T-helper 1 cell treated with Interleukin-12 subunit alpha and Interleukin-12 subunit beta and Interleukin-4 antibody, amounts not matched to agents 30 μg/mL and 1 μg/mL, for 36 hours (primary cell): ENCODE data around the gene UHRF2.
A peak's percentile ranks its signal among the peaks of the same experiment; 100 is the strongest.

Experiments used
- H3K27ac Mint-ChIP-seq: one replicate; pipeline ENCODE4 v1.8.0; 2021; ENCODE audit warnings: mild to moderate bottlenecking, mixed read lengths
- H3K27me3 Mint-ChIP-seq: one replicate; pipeline ENCODE4 v1.8.0; 2021; ENCODE audit warnings: low read depth, mixed read lengths
- H3K36me3 Mint-ChIP-seq: one replicate; pipeline ENCODE4 v1.8.0; 2021; ENCODE audit warnings: low read depth, mixed read lengths
- H3K4me1 Mint-ChIP-seq: one replicate; pipeline ENCODE4 v1.8.0; 2021; ENCODE audit warnings: low read depth, mixed read lengths
- H3K4me3 Mint-ChIP-seq: one replicate; pipeline ENCODE4 v1.8.0; 2021; ENCODE audit warnings: mild to moderate bottlenecking, moderate library complexity, mixed read lengths
- H3K9me3 Mint-ChIP-seq: one replicate; pipeline ENCODE4 v1.8.0; 2021; ENCODE audit warnings: mixed read lengths

UHRF2 gene

DNA sequence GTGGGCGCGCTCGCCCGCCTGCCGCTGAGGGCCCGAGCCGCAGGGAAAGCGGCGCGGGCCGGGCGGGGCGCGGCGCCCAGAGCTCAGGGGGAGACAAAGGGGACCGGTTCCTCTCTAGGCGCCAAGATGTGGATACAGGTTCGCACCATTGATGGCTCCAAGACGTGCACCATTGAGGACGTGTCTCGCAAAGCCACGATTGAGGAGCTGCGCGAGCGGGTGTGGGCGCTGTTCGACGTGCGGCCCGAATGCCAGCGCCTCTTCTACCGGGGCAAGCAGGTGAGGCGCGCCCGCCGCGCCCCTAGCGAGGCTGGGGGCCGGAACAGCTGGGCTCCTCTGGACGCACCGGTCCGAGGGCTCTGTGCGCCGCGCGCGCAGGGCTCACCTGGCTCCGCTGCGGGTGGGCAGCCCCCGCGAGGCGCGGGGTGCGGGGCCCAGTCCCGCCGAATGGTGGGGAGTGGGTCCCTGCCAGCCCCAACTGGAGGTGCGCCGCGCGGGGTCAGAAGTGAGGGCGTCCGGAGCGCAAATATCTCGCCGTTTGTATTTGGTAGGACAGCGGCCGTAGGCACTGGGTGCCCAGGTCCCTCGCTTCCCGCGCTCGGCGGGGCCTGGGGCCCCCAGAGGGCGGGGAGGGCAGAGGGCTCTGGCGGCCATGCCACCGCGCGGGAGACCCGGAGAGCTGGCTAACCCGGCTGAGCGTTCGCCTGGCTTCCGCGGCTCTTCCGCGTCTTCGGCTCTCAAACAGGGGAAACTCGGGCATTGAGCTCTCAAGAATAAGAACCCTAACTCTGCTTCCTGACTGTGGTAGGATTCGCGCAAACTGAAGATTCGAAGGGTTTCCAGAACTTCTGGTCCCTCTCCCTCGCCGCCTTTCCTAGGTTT is 607 bp downstream of the UHRF2 start:
- H3K36me3 Mint-ChIP-seq: peaks cover 15% of the 10 kb centered on the region
- H3K27ac Mint-ChIP-seq: peak overlapping the region; percentile 72
- H3K9me3 Mint-ChIP-seq: no peaks in the 10 kb centered on the region
- peaks cover 49% of the 10 kb centered on the region for H3K4me1 Mint-ChIP-seq
- peak overlapping the region; percentile 90 for H3K4me3 Mint-ChIP-seq
- no peaks in the 10 kb centered on the region for H3K27me3 Mint-ChIP-seq

DNA sequence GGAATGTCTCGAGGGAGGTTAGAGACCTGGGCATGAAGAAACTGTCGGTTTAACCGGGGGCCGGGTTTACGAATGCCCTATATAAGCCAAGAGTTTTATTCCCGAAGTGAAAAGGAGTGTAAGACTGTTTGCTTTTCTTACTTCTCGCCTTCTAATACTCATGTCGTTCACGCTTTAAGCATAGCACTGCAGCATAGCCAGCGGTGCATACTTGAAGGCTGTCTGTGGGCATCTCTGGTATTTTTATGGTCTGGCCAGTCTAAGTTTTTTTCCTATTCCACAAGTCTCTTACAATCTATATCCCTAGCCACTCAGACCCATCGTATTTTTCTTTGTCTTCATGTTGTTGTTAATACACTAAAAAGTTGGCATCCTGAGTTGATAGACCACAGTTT is 1.2 kb downstream of the UHRF2 start:
- Mint-ChIP-seq H3K36me3 (peaks cover 15% of the 10 kb centered on the region), H3K4me3 (peak overlapping the region; percentile 90), H3K27me3 (no peaks in the 10 kb centered on the region), H3K27ac (peak overlapping the region; percentile 72), H3K4me1 (peaks cover 56% of the 10 kb centered on the region), H3K9me3 (no peaks in the 10 kb centered on the region)

DNA sequence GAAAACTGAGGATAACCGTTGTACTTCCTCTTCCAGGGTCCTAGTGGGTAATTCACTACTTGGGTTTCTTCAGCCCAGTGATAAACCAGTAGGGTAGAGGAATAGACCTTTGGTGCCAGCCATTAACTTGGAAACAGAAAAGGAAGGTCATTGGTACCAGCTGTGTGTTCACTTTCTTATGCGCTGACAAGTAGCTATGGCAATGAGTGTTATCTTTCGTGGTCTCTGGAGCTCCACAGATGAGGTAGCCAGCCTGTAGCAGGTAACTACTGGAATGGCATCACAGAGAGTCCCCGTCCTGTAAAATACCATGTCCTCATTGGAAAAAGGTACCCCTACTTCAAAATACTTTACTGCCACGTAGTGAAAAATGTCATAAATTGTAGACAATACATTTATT is 2.3 kb downstream of the UHRF2 start:
- Mint-ChIP-seq H3K27ac (peak overlapping the region; percentile 20), H3K27me3 (no peaks in the 10 kb centered on the region), H3K36me3 (peaks cover 16% of the 10 kb centered on the region), H3K4me1 (peaks cover 52% of the 10 kb centered on the region), H3K4me3 (peak overlapping the region; percentile 90), H3K9me3 (no peaks in the 10 kb centered on the region)

DNA sequence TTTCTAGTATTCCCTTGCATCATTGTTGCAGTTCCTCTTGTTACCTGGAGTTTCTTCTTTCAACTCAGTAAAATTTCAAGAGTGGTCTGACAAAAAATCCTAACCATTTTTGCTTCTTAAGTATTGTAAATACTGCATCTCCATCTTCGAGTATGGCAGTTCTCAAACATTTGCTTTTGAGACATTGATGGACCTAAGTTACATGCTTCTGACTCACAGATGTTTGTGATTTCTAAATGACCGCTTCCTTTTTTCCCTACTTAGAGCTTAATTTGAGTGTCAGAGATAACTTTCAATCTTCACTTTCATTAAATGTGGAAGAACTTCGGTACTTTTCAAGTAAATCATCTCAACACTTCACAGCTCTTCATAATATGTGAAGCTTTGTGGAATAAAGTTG is 4.2 kb downstream of the UHRF2 start:
- H3K9me3 Mint-ChIP-seq: no peaks in the 10 kb centered on the region
- H3K36me3 Mint-ChIP-seq: peaks cover 19% of the 10 kb centered on the region
- peak overlapping the region; percentile 57 for H3K4me3 Mint-ChIP-seq
- H3K4me1 Mint-ChIP-seq: peaks cover 57% of the 10 kb centered on the region
- H3K27me3 Mint-ChIP-seq: no peaks in the 10 kb centered on the region
- peak overlapping the region; percentile 66 for H3K27ac Mint-ChIP-seq

DNA sequence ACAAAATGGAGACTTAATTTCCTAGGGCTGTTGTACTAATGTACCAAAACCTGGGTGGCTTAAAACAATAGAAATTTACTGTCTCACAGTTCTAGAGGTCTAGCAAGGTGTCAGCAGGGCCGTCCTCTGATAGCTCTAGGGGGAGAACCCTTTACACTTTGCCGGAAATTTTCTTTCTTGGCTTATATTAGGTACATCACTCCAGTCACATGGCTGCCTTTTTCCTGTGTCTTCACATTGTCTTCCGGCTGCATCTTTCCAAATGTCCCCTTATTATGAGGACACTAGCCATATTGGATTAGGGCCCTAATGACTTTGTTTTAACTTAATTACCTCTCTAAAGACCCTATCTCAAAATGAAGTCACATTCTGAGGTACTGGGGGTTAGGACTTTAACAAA is 5.8 kb downstream of the UHRF2 start:
- Mint-ChIP-seq H3K27me3 (no peaks in the 10 kb centered on the region), H3K4me3 (no peak overlapping the region), H3K9me3 (no peaks in the 10 kb centered on the region), H3K27ac (peak overlapping the region; percentile 63), H3K4me1 (peaks cover 63% of the 10 kb centered on the region), H3K36me3 (peaks cover 27% of the 10 kb centered on the region)

DNA sequence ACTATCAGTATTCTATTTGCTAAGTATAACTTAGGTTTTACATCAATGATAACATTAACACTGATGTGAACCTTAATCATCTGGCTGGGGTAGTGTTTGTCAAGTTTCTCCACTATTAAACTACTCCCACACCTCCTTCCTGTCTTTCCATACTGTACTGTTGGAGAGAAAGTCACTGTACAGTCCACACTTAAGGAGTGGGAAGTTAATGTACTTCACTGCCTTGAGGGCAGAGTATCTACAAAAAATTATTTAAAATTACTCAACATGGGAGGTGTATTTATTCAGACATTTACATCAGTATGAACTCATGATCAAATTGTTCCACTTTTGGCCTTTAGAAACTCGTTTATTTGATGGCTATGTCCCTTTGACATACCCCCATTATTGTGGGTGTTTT is 11.9 kb downstream of the UHRF2 start:
- Mint-ChIP-seq H3K9me3 (no peaks in the 10 kb centered on the region), H3K4me1 (peaks cover 56% of the 10 kb centered on the region), H3K4me3 (no peak overlapping the region), H3K27me3 (no peaks in the 10 kb centered on the region), H3K27ac (no peak overlapping the region), H3K36me3 (peaks cover 29% of the 10 kb centered on the region)

DNA sequence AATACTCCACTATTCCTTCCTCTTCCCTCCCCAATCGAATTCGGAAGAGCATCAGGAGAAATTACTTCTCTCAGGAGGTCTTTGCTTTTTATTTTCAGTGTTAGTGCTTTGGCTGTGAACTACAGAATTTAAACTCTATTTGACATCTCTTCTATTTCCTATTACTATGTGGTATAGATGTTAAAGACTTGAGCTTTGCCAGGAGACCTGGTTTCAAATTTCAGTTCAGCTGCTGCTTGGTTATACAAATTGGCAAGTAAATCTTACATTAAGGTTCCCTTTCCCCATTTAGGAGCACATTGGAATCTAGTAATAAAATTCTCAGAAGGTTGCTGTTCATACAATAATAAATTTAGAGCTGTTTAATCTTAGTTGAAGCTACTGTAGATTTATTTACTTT is 13.1 kb downstream of the UHRF2 start:
- peaks cover 33% of the 10 kb centered on the region for H3K36me3 Mint-ChIP-seq
- no peak overlapping the region for H3K4me3 Mint-ChIP-seq
- peaks cover 59% of the 10 kb centered on the region for H3K4me1 Mint-ChIP-seq
- no peaks in the 10 kb centered on the region for H3K9me3 Mint-ChIP-seq
- no peaks in the 10 kb centered on the region for H3K27me3 Mint-ChIP-seq
- H3K27ac Mint-ChIP-seq: no peak overlapping the region

DNA sequence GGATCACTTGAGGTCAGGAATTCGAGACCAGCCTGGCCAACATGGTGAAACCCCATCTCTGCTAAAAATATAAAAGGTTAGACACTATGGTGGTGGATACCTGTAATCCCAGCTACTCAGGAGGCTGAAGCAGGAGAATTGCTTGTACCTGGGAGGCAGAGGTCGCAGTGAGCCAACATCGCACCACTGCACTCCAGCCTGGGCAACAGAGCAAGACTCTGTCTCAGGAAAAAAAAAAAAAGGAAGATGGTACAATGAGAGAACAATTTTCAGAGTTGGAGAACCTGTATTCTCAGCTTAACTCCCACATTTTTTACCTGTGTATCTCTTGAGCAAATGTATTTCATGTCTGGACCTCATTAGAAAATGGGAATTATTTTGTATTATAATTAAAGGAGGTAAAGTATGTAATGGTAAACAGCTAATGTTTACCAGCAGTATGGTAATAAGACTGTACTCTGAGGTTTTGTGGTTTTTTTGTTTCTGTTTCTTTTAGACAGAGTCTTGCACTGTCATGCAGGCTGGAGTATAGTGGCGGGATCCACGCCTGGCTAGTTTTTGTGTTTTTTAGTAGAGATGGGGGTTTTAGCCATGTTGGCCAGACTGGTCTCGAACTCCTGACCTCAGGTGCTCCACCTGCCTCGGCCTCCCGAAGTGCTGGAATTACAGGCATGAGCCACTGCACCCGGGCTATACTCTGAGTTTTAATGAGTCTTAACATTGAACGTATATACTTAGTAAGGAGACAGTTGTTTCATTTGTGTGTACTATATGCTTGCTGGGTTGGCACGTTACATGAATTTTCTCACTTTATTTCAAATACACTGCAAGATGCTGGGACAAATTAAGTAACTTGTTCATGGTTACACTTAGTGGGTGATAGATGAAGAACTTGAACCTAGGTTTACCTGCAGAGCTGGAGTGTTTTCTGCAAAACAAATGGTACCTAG is 16.2 kb downstream of the UHRF2 start:
- H3K27ac Mint-ChIP-seq: peak overlapping the region; percentile 85
- no peaks in the 10 kb centered on the region for H3K27me3 Mint-ChIP-seq
- peaks cover 25% of the 10 kb centered on the region for H3K36me3 Mint-ChIP-seq
- peak overlapping the region; percentile 67 for H3K4me3 Mint-ChIP-seq
- peaks cover 63% of the 10 kb centered on the region for H3K4me1 Mint-ChIP-seq
- no peaks in the 10 kb centered on the region for H3K9me3 Mint-ChIP-seq

DNA sequence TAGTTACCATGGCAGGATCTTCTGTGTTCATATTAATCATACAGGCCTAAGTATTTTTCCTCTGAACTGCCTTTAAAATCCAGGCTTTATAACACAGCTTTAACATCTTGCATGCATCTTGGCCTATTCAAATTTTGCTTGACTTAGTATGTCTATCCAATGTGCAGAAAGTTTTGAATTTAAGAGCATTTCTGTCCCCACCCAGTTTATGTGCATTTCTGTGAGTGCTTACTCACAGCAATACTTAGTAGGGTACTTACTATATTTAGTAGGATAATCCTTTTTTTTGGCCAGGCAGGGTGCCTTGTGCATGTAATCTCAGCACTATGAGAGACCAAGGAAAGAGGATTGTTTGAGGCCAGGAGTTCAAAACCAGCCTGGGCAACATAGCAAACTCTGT is 18.0 kb downstream of the UHRF2 start:
- H3K27ac Mint-ChIP-seq: peak overlapping the region; percentile 80
- peaks cover 52% of the 10 kb centered on the region for H3K4me1 Mint-ChIP-seq
- no peak overlapping the region for H3K4me3 Mint-ChIP-seq
- H3K27me3 Mint-ChIP-seq: no peaks in the 10 kb centered on the region
- H3K9me3 Mint-ChIP-seq: no peaks in the 10 kb centered on the region
- H3K36me3 Mint-ChIP-seq: peaks cover 18% of the 10 kb centered on the region

DNA sequence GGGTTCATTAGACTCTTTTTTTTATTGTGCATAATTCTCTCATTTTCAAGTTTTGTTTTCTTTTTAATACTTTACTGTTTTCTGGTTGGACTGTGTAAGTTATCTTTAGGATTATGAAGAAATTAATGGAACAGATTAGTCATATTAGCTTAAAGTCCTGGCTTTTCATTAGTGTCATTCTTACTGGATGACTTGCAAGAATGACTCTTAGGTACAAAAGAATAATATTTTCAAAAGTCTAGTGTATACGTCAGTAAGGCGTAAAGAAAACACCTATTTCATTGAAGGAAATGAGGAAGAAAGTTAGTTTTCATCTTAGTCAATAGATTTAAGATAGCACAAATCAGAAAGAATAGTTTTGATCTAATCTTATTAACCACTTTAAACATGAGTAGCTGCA is 20.4 kb downstream of the UHRF2 start:
- peaks cover 25% of the 10 kb centered on the region for H3K36me3 Mint-ChIP-seq
- no peaks in the 10 kb centered on the region for H3K9me3 Mint-ChIP-seq
- H3K4me1 Mint-ChIP-seq: peaks cover 53% of the 10 kb centered on the region
- no peak overlapping the region for H3K4me3 Mint-ChIP-seq
- H3K27me3 Mint-ChIP-seq: no peaks in the 10 kb centered on the region
- H3K27ac Mint-ChIP-seq: peak overlapping the region; percentile 8

DNA sequence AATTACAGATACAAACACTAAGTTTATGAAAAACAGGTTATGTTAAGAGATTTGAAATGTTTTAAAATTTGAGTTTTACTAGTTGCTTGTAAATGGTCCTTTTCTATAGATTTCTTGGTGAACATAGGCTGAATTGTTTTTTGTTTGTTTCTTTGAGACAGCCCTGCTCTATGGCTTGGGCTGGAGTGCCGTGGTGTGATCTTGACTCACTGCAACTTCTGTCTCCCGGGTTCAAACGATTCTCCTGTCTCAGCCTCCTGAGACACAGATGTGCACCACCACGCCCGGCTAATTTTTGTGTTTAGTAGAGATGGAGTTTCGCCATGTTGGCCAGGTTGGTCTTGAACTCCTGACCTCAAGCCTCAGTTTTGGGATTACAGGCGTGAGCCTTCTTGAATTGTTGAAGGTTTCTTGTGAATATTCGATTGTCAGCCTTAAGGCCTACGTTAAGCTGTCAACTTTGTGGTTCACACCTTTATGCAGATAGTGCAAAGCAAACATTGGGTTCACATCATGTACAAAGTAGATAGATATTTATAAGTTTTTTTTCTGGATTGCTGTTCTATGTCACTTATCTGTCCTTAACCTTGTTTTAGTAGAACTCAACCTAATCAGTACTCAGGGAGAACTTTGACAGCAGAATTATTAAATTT is 26.2 kb downstream of the UHRF2 start:
- Mint-ChIP-seq H3K4me1 (peaks cover 33% of the 10 kb centered on the region), H3K36me3 (peaks cover 22% of the 10 kb centered on the region), H3K27me3 (no peaks in the 10 kb centered on the region), H3K27ac (peak overlapping the region; percentile 36), H3K4me3 (no peak overlapping the region), H3K9me3 (no peaks in the 10 kb centered on the region)

DNA sequence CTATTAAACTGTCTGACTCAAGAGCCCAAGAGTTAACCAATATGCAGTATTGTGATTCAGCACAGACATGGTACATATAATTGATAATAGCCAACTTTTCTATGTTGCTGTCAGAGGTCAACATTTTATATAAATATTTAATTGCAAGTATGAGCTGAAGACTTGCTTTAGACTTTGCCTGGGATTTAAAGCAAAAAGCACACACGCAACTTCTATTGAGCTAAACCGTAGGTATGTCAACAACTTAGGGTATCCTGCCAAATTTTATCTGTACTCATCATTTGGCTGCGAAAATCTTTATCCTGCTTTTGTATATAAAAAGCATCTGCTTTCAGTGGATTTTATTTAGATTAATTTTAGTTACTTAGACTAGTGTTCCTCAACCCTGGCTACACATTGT is 27.4 kb downstream of the UHRF2 start:
- Mint-ChIP-seq H3K4me3 (no peak overlapping the region), H3K27me3 (no peaks in the 10 kb centered on the region), H3K36me3 (peaks cover 22% of the 10 kb centered on the region)

DNA sequence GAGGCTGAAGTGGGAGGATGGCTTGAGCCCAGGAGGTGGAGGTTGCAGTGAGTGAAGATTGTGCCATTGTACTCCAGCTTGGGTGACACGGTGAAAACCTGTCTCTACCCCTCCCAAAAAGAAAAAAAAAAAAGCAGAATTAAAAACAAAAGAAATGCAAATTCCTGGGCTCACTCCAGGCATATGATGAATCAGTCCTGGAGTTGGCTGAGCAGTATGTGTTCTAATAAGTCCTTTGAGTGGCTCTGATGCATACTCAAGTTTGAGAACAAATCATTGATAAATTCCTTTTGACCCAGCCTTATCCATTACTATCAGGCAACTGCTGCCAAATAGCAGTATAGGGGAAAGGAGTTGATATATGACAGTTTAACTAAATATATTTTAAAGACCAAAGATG is 28.3 kb downstream of the UHRF2 start:
- no peak overlapping the region for H3K27ac Mint-ChIP-seq
- H3K27me3 Mint-ChIP-seq: no peaks in the 10 kb centered on the region
- peaks cover 23% of the 10 kb centered on the region for H3K36me3 Mint-ChIP-seq
- H3K4me3 Mint-ChIP-seq: no peak overlapping the region
- H3K9me3 Mint-ChIP-seq: no peaks in the 10 kb centered on the region
- H3K4me1 Mint-ChIP-seq: peaks cover 38% of the 10 kb centered on the region

More for the DNA sequence above, 27.4 kb downstream of the UHRF2 start:
- H3K4me1 Mint-ChIP-seq: peaks cover 36% of the 10 kb centered on the region
- H3K9me3 Mint-ChIP-seq: no peaks in the 10 kb centered on the region
- no peak overlapping the region for H3K27ac Mint-ChIP-seq

DNA sequence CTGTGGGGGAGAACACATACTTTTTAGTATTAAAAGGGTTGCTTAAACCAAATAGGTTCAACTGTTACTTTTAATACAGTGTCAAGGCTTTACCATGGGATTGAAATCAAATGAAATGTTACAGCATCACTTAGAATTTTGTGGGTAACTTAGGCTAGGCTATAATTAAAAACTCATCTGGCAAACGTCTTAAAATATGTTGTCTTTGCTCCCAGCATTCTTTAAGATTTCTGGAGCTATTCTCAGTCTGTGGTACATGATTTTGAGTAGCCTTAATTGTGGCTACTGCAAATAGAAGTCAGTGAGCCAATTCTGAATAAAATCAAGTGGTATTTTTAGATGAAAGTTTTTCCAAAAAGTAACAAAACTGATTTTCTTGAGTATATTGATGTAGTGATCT is 30.7 kb downstream of the UHRF2 start:
- Mint-ChIP-seq H3K4me3 (no peak overlapping the region), H3K27ac (no peak overlapping the region), H3K4me1 (peaks cover 40% of the 10 kb centered on the region), H3K9me3 (no peaks in the 10 kb centered on the region), H3K36me3 (peaks cover 15% of the 10 kb centered on the region), H3K27me3 (no peaks in the 10 kb centered on the region)
